Spleen (tissue), 11 donors: ENCODE results near the gene AKR1C1. TPM values are rescaled to one million over a fixed set of nuclear protein-coding genes. Genes with fewer than 3 reads are reported as not detected.
"Not testable (repeated sequence)": the region's sequence is repeated elsewhere in the genome, so short reads cannot be mapped to it uniquely, and the experiment has no call there.

Experiments used
- DNase-seq: peaks from one replicate; pipeline ENCODE4 v3.0.0-alpha.2; 2020
- H3K27ac ChIP-seq, 8 donors: fragments of 200-600 bp; sonication (generic) in 7 of 8; 1 replicate in 4 of 8; 2 replicates in 4 of 8; pipeline versions ENCODE4 v1.5.0 to v1.8.0; 2016 to 2021; ENCODE audit warnings: inconsistent platforms in 4 of 8, mild to moderate bottlenecking in 4 of 8, moderate library complexity in 1 of 8
- H3K27me3 ChIP-seq, 7 donors: fragments of 200-600 bp; sonication (generic) in 6 of 7; replicated peaks in 1 of 7; 1 replicate in 4 of 7; 2 replicates in 3 of 7; pipeline versions ENCODE4 v1.5.0 to v1.8.0; 2016 to 2021; ENCODE audit warnings: inconsistent platforms in 3 of 7, mild to moderate bottlenecking in 1 of 7
- H3K36me3 ChIP-seq, 6 donors: fragments of 200-600 bp; sonication (generic) in 5 of 6; 1 replicate in 4 of 6; 2 replicates in 2 of 6; pipeline versions ENCODE4 v1.5.0 to v1.8.0; 2016 to 2021; ENCODE audit warnings: inconsistent platforms in 2 of 6
- H3K4me1 ChIP-seq, 6 donors: fragments of 200-600 bp; sonication (generic) in 5 of 6; 1 replicate in 3 of 6; 2 replicates in 3 of 6; pipeline versions ENCODE4 v1.5.0 to v1.8.0; 2016 to 2021; ENCODE audit warnings: inconsistent platforms in 3 of 6
- H3K4me3 ChIP-seq, 8 donors: fragments of 200-600 bp; sonication (generic) in 7 of 8; 1 replicate in 4 of 8; 2 replicates in 4 of 8; pipeline versions ENCODE4 v1.5.0 to v1.8.0; 2016 to 2021; ENCODE audit warnings: inconsistent platforms in 4 of 8, mild to moderate bottlenecking in 4 of 8, moderate library complexity in 2 of 8
- H3K9me3 ChIP-seq, 8 donors: fragments of 200-600 bp; sonication (generic) in 7 of 8; 1 replicate in 4 of 8; 2 replicates in 4 of 8; pipeline versions ENCODE4 v1.5.0 to v1.8.0; 2016 to 2021; ENCODE audit warnings: inconsistent platforms in 4 of 8
- WGBS, 5 donors: extraction: QIAGEN DNeasy Blood & Tissue Kit in 3 of 5; methylation state at CpG; one replicate each; pipeline versions ENCODE4 v1.1.5 to v1.1.7; 2013 to 2018; 5-methylcytosine and 5-hydroxymethylcytosine counted together
- intact Hi-C: fragments of 100-400 bp; cut with DNase I; formaldehyde crosslinking; loops from one replicate; pipeline ENCODE4 v1.15.0; 2023; ENCODE audit warnings: low total_unique reads
- polyA plus RNA-seq, 3 donors: library from polyadenylated mRNA; stranded (reverse); fragments of 200-250 nt; gene quantifications; one replicate each; pipeline ENCODE4 v1.2.1, GENCODE V29; 2013
- total RNA-seq, 7 donors: library from RNA; depleted of rRNA in 3 of 7; stranded (reverse); fragments of >200 nt in 3 of 7; fragmentation: NEBNext Ultra II Directional in 4 of 7; extraction: Animal tissue kit (Norgen Biotek cat#: 25700) in 4 of 7; gene quantifications; one replicate each; pipeline versions ENCODE4 v1.1.0 to v1.2.1, GENCODE V29; 2016 to 2021
- donor health status: healthy with polysubstance abuse.
- donor health status: DM: no; HTN: no; CAD: no; lungs with moderate emphysema.
- donor health status: DM: no; HTN: no; CAD: no.
- donor health status: Bipolar disorder and iron deficiency.
- donor health status: healthy.
- donor health status: DM: no; HTN: no; CAD: no.
- donor health status: DM: yes; HTN: yes; CAD: no.

The AKR1C1 gene
- total and polyA plus RNA-seq, 10 donors, result 1.3 to 13.5 (median 2.6) TPM

- H3K4me3 ChIP-seq, intact Hi-C loops, H3K27me3 ChIP-seq, H3K9me3 ChIP-seq, H3K4me1 ChIP-seq, H3K36me3 ChIP-seq, DNase-seq, H3K27ac ChIP-seq: not testable (repeated sequence)
- WGBS, 5 donors, result 66 to 80% (median 73%) methylated on average over 1 of the region's 1 CpG
These were observed 907 bp upstream of the AKR1C1 start for GRCh38 chr10:4962308-4962707.

DNA sequence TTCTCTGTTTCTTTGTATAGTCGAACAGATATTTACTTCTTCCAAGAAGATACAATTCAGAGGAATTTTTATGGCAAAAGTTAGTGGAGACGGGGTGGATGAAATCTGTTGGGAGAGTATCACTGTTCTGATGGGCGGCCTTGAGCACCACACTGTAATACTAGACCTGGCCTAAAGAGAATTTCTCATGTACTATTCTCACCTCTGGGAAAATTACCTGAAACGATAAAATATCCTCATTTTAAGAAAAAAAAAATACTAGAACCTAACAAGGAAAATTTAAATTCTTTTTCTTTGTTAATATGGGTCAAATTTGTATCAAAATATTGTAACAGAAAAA is 570 bp downstream of the AKR1C1 start:
- H3K27me3 ChIP-seq, H3K9me3 ChIP-seq, DNase-seq, H3K36me3 ChIP-seq, H3K4me3 ChIP-seq, intact Hi-C loops, H3K27ac ChIP-seq, H3K4me1 ChIP-seq: not testable (repeated sequence)
- WGBS, 5 donors, result 64 to 88% (median 77%) methylated on average over 2 to 4 of the region's 4 CpGs

- not testable (repeated sequence) for DNase-seq, H3K27ac ChIP-seq, H3K4me3 ChIP-seq, H3K9me3 ChIP-seq, H3K36me3 ChIP-seq, H3K27me3 ChIP-seq, H3K4me1 ChIP-seq
- intact Hi-C loops, result loop anchor here (5.0 kb wide), 1 partner anchor 42 kb away; no protein-coding TSS in a partner anchor
- 91 to 99% (median 97%) methylated on average over 4 of the region's 4 CpGs for WGBS, 5 donors
These were observed 2.5 kb downstream of the AKR1C1 start for GRCh38 chr10:4965763-4966162.

GRCh38 chr10:4967189-4967588 is 4.0 kb downstream of the AKR1C1 start:
- not testable (repeated sequence) for H3K4me3 ChIP-seq, DNase-seq, H3K36me3 ChIP-seq, H3K4me1 ChIP-seq, H3K27me3 ChIP-seq, H3K9me3 ChIP-seq, H3K27ac ChIP-seq
- intact Hi-C loops, result loop anchor here (5.0 kb wide), 1 partner anchor 40 kb away; no protein-coding TSS in a partner anchor
- WGBS, 5 donors, result 87 to 97% (median 95%) methylated on average over 3 of the region's 3 CpGs

- not testable (repeated sequence) for H3K4me3 ChIP-seq, DNase-seq, H3K27me3 ChIP-seq, H3K36me3 ChIP-seq, H3K27ac ChIP-seq, H3K4me1 ChIP-seq, H3K9me3 ChIP-seq
- intact Hi-C loops, result loop anchor here (5.0 kb wide), 1 partner anchor 38 kb away; no protein-coding TSS in a partner anchor
- WGBS, 5 donors, result 84 to 96% (median 89%) methylated on average over 3 of the region's 3 CpGs
These were observed 6.1 kb downstream of the AKR1C1 start for GRCh38 chr10:4969289-4969688.

- 94 to 100% (median 97%) methylated on average over 2 of the region's 2 CpGs for whole genome bisulfite sequencing, 5 donors
- DNase-seq, H3K4me3 ChIP-seq, H3K27ac ChIP-seq, H3K36me3 ChIP-seq, H3K9me3 ChIP-seq, H3K27me3 ChIP-seq, intact Hi-C loops, H3K4me1 ChIP-seq: not testable (repeated sequence)
These were observed 7.1 kb downstream of the AKR1C1 start for GRCh38 chr10:4970362-4970761.

DNA sequence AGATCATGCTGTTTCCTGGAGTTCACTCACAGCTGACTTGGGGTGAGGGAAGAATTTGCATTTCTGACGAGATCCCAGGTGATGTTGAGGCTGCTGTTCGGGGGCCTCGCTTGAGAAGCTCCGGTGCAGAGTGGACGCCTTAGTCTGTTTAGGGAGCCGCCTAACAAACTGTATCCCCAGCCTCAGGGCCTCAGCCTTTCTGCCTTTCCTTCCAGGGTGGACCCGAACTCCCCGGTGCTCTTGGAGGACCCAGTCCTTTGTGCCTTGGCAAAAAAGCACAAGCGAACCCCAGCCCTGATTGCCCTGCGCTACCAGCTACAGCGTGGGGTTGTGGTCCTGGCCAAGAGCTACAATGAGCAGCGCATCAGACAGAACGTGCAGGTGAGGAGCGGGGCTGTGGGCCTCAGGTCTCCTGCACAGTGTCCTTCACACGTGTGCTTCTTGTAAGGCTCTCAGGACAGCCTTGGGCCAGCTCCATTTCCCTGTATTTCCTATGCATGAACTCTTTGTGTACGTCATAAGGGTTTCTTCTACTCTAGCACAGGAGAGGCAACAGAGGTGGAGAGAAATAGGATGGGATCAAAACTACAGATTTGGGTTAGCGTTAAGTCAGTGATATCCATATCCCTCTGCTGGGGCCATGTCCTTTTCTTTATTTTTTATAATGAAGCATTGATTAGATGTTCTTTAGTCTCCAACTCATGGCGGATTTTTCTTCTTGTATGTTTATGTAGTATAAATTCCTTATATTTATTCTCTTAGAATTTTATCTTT is 9.3 kb downstream of the AKR1C1 start:
- H3K27me3 ChIP-seq, H3K27ac ChIP-seq, H3K36me3 ChIP-seq, DNase-seq, H3K9me3 ChIP-seq, H3K4me3 ChIP-seq, intact Hi-C loops, H3K4me1 ChIP-seq: not testable (repeated sequence)
- 93 to 97% (median 95%) methylated on average over 3 to 16 of the region's 18 CpGs for WGBS, 5 donors

GRCh38 chr10:4973294-4973693 is 10.1 kb downstream of the AKR1C1 start:
- WGBS, 5 donors, result 88 to 100% (median 95%) methylated on average over 1 of the region's 1 CpG
- intact Hi-C loops, H3K36me3 ChIP-seq, H3K9me3 ChIP-seq, H3K27ac ChIP-seq, H3K4me1 ChIP-seq, H3K27me3 ChIP-seq, H3K4me3 ChIP-seq, DNase-seq: not testable (repeated sequence)

DNA sequence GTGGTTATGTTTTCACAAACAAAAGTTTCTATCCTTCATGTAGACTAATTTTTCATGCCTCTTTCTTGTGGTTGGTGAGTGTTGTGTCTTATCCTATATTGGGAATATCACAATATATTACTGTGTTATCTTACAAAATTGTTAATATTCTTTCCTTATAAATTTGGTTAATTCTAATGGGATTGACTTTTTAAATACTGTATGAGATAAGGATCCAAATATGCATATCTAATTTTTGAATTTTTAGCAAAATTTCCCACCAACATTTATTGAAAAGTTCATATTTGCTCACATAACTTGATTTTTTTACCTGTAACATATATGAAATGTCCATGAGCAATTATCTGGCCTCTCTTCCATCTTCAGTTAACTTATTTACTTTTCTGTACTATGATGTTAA is 11.2 kb downstream of the AKR1C1 start:
- H3K27me3 ChIP-seq, H3K36me3 ChIP-seq, DNase-seq, H3K9me3 ChIP-seq, intact Hi-C loops, H3K27ac ChIP-seq, H3K4me1 ChIP-seq, H3K4me3 ChIP-seq: not testable (repeated sequence)
